NCI-H446 (cell line): ENCODE measurements around the gene DOCK3.
"Not testable (repeated sequence)": the region's sequence is repeated elsewhere in the genome, so short reads cannot be mapped to it uniquely, and the experiment has no call there.

ENCODE experiments used
- DNase-seq, 2 experiments: peaks; one replicate each; lab custom pipeline; 2025; lab: John Stamatoyannopoulos, UW

DOCK3 gene

DNA sequence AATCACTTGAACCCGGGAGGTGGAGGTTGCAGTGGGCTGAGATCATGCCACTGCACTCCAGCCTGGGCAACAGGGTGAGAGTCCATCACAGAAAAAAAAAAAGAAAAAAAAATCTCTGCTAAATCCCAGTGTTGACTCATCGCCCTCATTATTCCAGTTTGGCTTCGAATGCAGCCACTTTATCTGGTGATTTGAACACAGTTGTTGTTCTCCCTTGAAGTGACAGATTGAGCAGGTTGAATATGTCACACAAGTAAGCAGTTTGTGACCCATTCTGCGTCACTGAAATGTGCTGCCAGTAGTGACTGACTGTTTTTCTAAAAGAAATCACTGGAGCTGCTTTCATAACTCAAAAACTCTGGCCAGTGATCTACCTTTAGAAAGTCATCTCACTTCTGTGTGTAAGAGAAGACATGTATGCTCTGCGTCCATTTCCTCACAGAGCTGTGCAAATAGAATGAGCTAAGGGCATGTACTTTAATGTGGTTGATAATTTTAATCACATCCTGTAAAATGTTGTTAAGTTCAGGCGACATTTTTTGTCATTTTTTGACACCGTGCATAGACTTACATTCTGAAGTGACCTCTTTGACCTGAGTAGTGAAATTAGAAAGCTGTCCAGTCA is 12.5 kb downstream of the DOCK3 start:
- no peak for DNase-seq

DNA sequence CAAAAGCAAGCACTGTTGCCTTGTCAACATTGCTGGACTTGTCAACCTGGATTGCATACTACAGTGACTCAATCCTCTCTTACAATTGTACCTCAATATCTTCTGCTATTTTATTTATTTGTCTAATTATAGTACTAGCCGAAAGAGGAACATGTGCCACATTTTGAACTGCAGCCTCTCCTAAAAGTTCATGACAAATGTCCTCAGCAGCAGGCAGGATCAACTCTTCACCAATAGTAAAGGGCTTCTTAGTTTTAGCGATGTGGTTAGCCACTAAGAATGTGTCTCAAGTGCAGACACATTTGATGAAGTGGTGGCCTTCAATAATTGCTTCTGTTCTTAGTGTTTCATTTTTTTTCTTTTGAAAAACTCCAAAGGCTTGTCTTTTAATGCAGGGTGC is 13.2 kb downstream of the DOCK3 start:
- DNase-seq: no peak

- DNase-seq: not testable (repeated sequence)
Observed at GRCh38 chr3:50688602-50689001, 13.9 kb downstream of the DOCK3 start.

DNA sequence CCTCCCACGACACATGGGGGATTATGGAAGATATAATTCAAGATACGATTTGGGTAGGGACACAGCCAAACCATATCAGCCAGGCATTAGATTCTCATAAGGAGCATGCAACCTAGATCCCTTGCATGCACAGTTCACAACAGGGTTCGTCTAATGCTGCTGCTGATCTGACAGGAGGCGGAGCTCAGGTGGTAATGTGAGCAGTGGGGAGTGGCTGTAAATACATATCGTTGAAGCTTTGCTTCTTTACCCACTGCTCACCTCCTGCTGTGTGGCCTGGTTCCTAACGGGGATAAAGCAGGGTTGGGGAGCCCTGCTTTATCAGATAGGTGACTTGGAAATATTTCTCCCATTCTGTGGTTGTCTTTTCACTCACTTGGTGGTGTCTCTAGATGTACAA is 14.8 kb downstream of the DOCK3 start:
- no peak for DNase-seq

DNA sequence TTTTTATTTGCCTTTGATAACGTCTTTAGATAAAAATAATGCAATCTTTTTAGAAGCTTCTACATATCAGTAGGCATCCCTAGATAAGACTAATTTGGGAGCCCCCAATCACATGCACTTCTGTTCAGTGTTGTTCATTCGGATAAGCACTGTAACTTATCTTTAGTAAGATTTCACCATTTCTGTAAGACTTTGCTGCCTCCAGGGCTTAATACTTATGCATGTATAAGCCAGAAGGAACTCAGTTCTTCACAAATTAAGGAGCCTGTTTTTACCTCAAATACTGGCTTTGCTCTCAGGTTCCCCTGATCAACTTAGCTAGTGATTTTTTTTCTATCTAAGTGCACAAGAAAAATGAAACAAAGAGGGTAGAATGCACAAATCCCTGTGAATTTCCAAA is 20.3 kb downstream of the DOCK3 start:
- DNase-seq: no peak

DNA sequence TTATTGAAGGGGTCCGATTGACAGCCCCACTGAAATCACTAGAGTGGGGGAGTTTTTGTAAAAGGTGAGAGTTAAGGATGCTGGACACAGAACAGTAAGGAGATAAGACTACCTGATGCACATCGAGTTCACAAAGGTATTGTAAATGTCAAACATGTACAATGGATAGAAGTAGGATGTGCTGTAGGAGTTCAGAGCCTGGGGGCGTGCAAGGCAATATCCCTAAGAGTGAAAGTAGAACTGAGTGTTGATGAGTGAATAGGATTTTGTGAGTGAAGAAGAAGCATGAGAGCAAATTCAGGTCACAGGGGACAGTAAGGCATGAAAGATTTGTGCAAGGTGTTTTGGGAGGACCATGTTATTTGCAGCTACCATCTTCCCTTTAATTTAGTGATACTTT is 21.5 kb downstream of the DOCK3 start:
- no peak for DNase-seq

- no peak for DNase-seq
Observed at GRCh38 chr3:50698269-50698668, 23.5 kb downstream of the DOCK3 start.

- DNase-seq: no peak
Observed at GRCh38 chr3:50708620-50709019, 33.9 kb downstream of the DOCK3 start.

GRCh38 chr3:50714946-50715345 is 40.2 kb downstream of the DOCK3 start:
- DNase-seq: peak; percentile 1 to 29

DNA sequence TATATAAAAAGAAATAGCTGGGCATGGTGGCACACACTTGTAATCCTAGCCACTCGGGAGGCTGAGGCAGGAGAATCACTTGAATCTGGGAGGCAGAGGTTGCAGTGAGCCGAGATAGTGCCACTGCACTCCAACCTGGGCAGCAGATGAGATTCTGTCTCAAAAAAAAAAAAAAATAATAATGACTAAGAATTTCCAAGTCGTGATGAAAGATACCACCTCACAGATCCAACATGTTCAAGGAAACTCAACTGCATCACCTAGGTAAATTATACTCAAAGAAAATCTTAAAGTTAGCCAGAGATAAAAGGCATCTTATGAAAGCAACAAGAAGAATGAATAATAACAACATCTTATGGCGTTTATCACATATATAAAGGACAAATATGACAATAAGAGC is 50.1 kb downstream of the DOCK3 start:
- DNase-seq: no peak

DNA sequence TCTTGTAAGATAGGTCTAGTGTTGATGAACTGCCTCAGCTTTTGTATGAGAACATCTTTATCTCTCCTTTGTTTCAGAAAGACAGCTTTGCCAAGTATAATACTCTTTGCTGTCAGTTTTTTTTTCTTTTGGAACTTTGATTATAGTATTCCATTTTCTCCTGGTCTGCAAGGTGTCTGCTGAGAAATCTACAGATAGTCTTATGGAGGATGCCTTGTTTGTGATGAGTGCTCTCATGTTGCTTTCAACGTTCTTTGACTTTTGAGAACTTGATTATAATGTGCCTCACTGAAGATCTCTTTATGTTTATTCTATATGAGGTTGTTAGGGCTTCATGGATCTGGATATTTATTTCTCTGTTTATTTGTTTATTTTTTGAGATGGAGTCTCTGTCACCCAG is 60.3 kb downstream of the DOCK3 start:
- DNase-seq: no peak

DNA sequence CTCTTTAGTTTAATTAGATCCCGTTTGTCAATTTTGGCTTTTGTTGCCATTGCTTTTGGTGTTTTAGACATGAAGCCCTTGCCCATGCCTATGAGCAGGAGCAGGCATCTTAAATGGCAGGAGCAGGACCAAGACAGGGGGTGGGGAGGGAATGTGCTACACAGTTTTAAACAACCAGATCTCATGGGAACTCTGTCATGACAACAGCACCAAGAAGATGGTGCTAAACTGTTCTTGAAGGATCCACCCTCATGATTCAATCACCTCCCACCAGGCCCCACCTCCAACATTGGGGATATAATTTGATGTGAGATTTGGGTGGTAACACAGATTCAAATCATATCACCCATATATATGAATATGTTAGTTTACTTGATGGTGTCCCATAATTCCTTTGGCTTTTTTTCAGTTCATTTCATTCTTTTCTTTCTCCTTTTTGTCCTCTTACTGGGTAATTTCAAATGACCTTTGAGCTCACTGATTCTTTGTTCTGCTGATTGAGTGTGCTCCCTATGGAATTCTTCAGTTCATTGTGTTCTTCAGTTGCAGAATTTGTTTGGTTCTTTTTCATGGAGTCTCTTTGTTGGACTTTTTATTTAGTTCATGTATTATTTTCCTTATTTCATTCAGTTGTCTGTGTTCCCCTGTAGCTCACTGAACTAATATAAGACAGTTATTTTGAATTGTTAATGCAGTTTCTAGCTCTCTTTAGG is 62.6 kb downstream of the DOCK3 start:
- DNase-seq: no peak

DNA sequence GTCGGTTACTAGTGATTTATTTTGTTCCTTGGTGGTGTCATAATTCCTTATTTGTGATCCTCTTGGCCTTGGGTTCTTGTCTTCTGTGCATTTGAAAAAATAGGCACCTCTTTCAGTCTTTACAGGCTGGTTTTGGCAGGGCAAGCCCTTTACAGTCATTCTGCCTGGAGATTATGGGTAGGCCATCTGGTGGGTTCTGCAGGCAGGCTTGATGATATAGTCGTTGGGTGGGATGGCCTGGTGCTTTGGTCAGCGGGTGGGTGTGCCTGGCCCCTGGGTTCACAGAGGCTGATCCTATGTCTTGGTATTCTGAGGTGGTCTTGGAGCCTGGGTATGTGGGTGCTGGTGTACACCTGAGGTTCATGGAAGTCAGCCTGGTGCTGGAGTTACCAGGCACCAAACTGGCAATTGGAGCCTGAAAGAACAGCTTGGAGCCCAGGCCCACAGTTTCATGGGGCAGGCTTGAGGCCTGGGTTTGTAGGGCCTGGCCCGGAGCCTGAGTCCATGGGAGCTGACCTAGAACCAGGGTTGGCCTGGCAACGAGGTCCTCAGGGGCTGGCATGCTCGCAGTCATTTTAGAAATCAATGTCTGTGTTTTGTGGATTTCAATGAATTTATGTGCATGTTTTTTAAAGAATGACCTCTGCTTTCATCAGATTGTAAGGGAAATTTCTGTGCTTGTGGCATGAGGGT is 63.3 kb downstream of the DOCK3 start:
- peak in 1 of 2 experiments; percentile 3 for DNase-seq

DNA sequence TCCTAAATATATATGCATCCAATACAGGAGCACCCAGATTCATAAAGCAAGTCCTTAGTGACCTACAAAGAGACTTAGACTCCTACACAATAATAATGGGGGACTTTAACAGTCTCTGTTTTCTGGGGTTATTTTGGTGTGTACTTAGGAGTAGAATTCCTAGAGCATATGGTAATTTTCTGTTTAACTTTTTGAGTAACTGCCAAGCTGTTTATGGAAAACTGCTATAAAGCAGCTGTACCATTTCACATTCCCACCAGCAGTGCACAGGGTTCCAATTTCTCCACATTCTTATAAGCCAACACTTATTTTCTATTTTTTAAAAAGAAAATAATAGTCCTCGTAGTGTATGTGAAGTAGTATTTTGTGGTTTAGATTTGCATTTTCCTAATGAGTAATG is 68.9 kb downstream of the DOCK3 start:
- DNase-seq: no peak

DNA sequence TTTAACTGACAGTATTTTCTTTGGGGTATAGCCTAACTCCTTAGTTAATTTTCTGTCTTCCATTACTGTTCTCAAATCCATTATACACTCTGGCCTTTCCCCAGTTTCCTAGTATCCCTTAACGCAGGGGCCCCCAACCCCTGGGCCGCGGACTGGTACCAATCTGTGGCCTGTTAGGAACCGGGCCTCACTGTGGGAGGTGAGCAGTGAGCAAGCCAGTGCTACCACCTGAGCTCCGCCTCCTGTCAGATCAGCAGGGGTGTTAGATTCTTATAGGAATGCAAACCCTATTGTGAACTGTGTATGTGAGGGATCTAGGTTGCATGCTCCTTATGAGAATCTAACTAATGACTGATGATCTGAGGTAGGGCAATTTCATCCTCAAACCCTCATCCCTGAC is 75.1 kb downstream of the DOCK3 start:
- DNase-seq: no peak

GRCh38 chr3:50759015-50759414 is 84.3 kb downstream of the DOCK3 start:
- no peak for DNase-seq

DNA sequence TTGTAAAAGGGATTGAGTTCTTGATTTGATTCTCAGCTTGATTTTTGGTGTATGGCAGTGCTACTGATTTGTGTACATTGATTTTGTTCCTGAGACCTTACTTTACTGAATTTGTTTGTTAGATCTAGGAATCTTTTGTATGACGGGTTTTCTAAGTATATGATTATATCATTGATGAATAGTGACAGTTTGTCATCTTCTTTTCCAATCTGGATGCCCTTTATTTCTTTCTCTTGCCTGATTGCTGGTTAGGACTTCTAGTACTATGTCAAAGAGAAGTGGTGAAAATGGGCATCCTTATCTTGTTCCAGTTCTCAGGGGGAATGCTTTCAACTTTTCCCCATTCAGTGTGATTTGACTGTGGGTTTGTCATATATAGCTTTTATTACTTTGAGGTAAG is 103.0 kb downstream of the DOCK3 start:
- no peak for DNase-seq

- DNase-seq: not testable (repeated sequence)
Observed at GRCh38 chr3:50781766-50782165, 107.0 kb downstream of the DOCK3 start.

GRCh38 chr3:50786631-50787030 is 111.9 kb downstream of the DOCK3 start:
- no peak for DNase-seq

DNA sequence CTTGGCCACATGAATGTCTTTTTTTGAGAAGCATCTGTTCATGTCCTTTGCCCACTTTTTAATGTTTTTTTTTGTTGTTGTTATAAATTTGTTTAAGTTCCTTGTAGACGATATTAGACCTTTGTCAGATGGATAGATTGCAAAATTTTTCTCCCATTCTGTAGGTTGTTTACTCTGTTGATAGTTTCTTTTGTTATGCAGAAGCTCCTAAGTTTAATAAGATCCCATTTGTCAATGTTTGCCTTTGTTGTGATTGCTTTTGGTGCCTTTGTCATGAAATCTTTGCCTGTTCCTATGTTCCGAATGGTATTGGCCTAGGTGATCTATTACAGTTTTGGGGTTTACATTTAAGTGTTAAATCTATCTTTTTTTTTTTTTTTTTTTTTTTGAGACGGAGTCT is 116.2 kb downstream of the DOCK3 start:
- DNase-seq: not testable (repeated sequence)

- DNase-seq: no peak
Observed at GRCh38 chr3:50792568-50792967, 117.8 kb downstream of the DOCK3 start.

DNA sequence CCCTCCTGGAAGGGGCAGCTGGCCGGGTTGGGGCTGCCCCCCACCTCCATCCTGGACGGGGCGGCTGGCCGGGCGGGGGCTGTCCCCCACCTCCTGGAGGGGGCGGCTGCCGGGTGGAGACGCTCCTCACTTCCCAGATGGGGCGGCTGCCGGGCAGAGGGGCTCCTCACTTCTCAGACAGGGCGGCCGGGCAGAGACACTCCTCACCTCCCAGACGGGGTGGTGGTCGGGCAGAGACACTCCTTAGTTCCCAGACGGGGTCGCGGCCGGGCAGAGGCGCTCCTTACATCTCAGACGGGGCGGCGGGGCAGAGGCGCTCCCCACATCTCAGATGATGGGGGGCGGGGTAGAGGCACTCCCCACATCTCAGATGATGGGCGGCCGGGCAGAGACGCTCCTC is 129.1 kb downstream of the DOCK3 start:
- not testable (repeated sequence) for DNase-seq

DNA sequence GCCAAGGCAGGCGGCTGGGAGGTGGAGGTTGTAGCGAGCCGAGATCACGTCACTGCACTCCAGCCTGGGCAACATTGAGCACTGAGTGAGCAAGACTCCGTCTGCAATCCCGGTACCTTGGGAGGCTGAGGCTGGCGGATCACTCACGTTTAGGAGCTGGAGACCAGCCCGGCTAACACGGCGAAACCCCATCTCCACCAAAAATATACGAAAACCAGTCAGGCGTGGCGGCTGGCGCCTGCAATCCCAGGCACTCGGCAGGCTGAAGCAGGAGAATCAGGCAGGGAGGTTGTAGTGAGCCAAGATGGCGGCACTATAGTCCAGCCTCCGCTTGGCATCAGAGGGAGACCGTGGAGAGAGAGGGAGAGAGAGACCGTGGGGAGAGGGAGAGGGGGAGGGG is 129.6 kb downstream of the DOCK3 start:
- DNase-seq: not testable (repeated sequence)
